Fibroblast of lung (primary cell): ENCODE data around the gene MBNL2. TPM values are rescaled to one million over a fixed set of nuclear protein-coding genes. Genes with fewer than 3 reads are reported as not detected.

ENCODE experiments used
- DNase-seq, 2 donors: peaks; one replicate each; pipeline versions ENCODE4 v3.0.0 to v3.0.0-alpha.2; 2010; ENCODE audit warnings: low read depth in 2 of 2
- H2AFZ ChIP-seq: 2 replicates; pipeline ENCODE4 v1.5.1; 2012; ENCODE audit warnings: low read length, control low read depth, inconsistent platforms
- H3K27ac ChIP-seq: 2 replicates; pipeline ENCODE4 v1.5.1; 2011; ENCODE audit warnings: low read length, control low read depth; ENCODE audit not compliant: insufficient read depth
- H3K27me3 ChIP-seq: 2 replicates; pipeline ENCODE4 v1.5.1; 2011; ENCODE audit warnings: mild to moderate bottlenecking, low read length; ENCODE audit not compliant: control insufficient read depth, insufficient read depth
- H3K36me3 ChIP-seq: 2 replicates; pipeline ENCODE4 v1.5.1; 2011; ENCODE audit warnings: low read length; ENCODE audit not compliant: control insufficient read depth, insufficient read depth
- H3K4me1 ChIP-seq: 2 replicates; pipeline ENCODE4 v1.5.1; 2011; ENCODE audit warnings: low read length; ENCODE audit not compliant: control insufficient read depth, insufficient read depth; ENCODE audit errors: extremely low read depth
- H3K4me2 ChIP-seq: 2 replicates; pipeline ENCODE4 v1.5.1; 2011; ENCODE audit warnings: low read length, control low read depth; ENCODE audit not compliant: insufficient read depth; ENCODE audit errors: extremely low read depth
- H3K4me3 ChIP-seq, 4 experiments: fragments of 200-600 bp in 1 of 4; sonication (generic) in 1 of 4; replicated peaks in 1 of 4; 2 replicates each; pipeline ENCODE4 v1.5.1; 2011 to 2016; ENCODE audit warnings: low read length in 4 of 4, low read depth in 3 of 4, mild to moderate bottlenecking in 3 of 4, control low read depth in 2 of 4, inconsistent platforms in 1 of 4, mixed read lengths in 1 of 4; ENCODE audit not compliant: insufficient read depth in 1 of 4; ENCODE audit errors: control extremely low read depth in 1 of 4
- H3K79me2 ChIP-seq: 2 replicates; pipeline ENCODE4 v1.5.1; 2012; ENCODE audit warnings: mild to moderate bottlenecking, low read length, inconsistent platforms; ENCODE audit not compliant: control insufficient read depth, insufficient read depth
- H3K9ac ChIP-seq: 2 replicates; pipeline ENCODE4 v1.5.1; 2011; ENCODE audit warnings: mild to moderate bottlenecking, low read length, control low read depth; ENCODE audit not compliant: insufficient read depth
- H3K9me3 ChIP-seq: 2 replicates; pipeline ENCODE4 v1.5.1; 2012; ENCODE audit warnings: low read depth, low read length; ENCODE audit not compliant: control insufficient read depth, insufficient read depth
- H4K20me1 ChIP-seq: 2 replicates; pipeline ENCODE4 v1.5.1; 2011; ENCODE audit warnings: low read length; ENCODE audit not compliant: control insufficient read depth, insufficient read depth; ENCODE audit errors: extremely low read depth
- EZH2 ChIP-seq: IDR thresholded peaks from 2 replicates; pipeline ENCODE4 v1.5.1; 2012; ENCODE audit warnings: low read length, control low read depth, mild to moderate bottlenecking; ENCODE audit errors: missing control alignments
- polyA plus RNA-seq, 2 donors: library from polyadenylated mRNA; depleted of rRNA in 1 of 2; stranded (reverse) in 1 of 2; unstranded in 1 of 2; fragments of >200 nt; gene quantifications; 2 replicates each; pipeline ENCODE4 v1.2.1, GENCODE V29; 2011 to 2012; ENCODE audit warnings: missing spikeins in 1 of 2
- total RNA-seq: library from RNA; depleted of rRNA; stranded (reverse); fragments of >200 nt; gene quantifications from 2 replicates; pipeline ENCODE4 v1.2.1, GENCODE V29; 2014
- TF ChIP-seq, protein P1 (sequence below), 2 donors: IDR thresholded peaks in 1 of 2; conservative IDR thresholded peaks in 1 of 2; 1 replicate in 1 of 2; 2 replicates in 1 of 2; pipeline ENCODE4 v1.5.1; 2011 to 2012; ENCODE audit warnings: low read length in 2 of 2, control low read depth in 1 of 2, inconsistent platforms in 1 of 2, low read depth in 1 of 2, mild to moderate bottlenecking in 1 of 2

MBNL2 gene
- total and polyA plus RNA-seq, 2 donors (not counting 1 experiment from before 2014, with no cell fraction given): 48.9 to 61.1 TPM

DNA sequence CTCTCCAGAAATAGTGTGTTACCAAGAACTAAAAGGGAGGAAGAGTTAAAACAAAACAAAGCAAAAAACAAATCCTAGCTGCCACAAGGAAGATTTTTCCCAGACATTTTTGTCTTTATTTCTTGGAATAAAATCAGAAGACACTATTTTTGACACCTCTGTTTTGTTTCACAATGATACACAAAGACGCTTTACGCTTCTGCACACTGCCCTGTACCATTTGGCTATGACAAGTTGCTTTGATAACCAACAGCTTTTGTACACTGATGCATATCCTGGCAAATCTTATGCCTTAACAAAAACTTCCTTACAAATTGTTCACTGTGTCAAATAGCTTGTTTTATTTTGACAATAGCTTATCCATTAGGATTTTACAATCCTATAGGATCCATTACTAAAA, 108.3 kb downstream of the MBNL2 start:
- Histone ChIP-seq H3K9ac (no peak overlapping the region), H3K36me3 (no peaks in the 10 kb centered on the region), H3K9me3 (no peaks in the 10 kb centered on the region), H3K27ac (no peak overlapping the region), H3K27me3 (no peaks in the 10 kb centered on the region), H2AFZ (no peak overlapping the region), H3K4me3 (no peak overlapping the region), H4K20me1 (no peaks in the 10 kb centered on the region), H3K4me1 (peaks cover 12% of the 10 kb centered on the region), H3K79me2 (peaks cover 18% of the 10 kb centered on the region), H3K4me2 (no peak overlapping the region)
- TF ChIP-seq EZH2: no peak
- TF ChIP-seq, protein P1, sequence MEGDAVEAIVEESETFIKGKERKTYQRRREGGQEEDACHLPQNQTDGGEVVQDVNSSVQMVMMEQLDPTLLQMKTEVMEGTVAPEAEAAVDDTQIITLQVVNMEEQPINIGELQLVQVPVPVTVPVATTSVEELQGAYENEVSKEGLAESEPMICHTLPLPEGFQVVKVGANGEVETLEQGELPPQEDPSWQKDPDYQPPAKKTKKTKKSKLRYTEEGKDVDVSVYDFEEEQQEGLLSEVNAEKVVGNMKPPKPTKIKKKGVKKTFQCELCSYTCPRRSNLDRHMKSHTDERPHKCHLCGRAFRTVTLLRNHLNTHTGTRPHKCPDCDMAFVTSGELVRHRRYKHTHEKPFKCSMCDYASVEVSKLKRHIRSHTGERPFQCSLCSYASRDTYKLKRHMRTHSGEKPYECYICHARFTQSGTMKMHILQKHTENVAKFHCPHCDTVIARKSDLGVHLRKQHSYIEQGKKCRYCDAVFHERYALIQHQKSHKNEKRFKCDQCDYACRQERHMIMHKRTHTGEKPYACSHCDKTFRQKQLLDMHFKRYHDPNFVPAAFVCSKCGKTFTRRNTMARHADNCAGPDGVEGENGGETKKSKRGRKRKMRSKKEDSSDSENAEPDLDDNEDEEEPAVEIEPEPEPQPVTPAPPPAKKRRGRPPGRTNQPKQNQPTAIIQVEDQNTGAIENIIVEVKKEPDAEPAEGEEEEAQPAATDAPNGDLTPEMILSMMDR (conservative IDR thresholded peaks at IDR 0.05 in 1 of 2, IDR thresholded peaks at IDR 0.05 in 1 of 2; ENCODE audit: low read depth in 1 of 2, low read length in 2 of 2): no peak
- no peak for DNase-seq

DNA sequence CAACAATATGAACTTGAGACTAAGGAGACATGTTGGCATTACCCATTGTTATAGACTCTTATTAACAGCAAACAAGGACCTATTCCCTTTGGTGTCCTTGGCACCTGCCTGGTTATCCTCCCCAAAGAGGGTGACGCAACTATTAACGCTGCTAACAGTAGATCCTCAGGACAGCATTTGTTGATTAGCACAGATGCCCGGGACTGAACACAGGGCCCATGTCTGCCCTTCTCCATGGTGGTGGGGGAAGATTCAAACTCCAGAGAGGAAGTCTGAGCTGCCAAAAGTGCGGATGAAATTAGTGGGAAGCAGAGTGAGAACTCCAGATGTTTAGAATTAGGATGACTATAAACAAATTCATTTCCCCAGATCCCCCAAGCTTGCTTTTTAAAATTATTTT, 110.6 kb downstream of the MBNL2 start:
- Histone ChIP-seq H3K9me3 (no peaks in the 10 kb centered on the region), H3K36me3 (no peaks in the 10 kb centered on the region), H3K9ac (no peak overlapping the region), H3K4me2 (no peak overlapping the region), H3K27ac (no peak overlapping the region), H3K4me1 (peaks cover 7% of the 10 kb centered on the region), H2AFZ (no peak overlapping the region), H3K27me3 (no peaks in the 10 kb centered on the region), H3K79me2 (peaks cover 9% of the 10 kb centered on the region), H4K20me1 (no peaks in the 10 kb centered on the region), H3K4me3 (no peak overlapping the region)
- DNase-seq: no peak
- TF ChIP-seq EZH2: no peak
- TF ChIP-seq, protein P1 (conservative IDR thresholded peaks at IDR 0.05 in 1 of 2, IDR thresholded peaks at IDR 0.05 in 1 of 2; ENCODE audit: low read depth in 1 of 2, low read length in 2 of 2): no peak

DNA sequence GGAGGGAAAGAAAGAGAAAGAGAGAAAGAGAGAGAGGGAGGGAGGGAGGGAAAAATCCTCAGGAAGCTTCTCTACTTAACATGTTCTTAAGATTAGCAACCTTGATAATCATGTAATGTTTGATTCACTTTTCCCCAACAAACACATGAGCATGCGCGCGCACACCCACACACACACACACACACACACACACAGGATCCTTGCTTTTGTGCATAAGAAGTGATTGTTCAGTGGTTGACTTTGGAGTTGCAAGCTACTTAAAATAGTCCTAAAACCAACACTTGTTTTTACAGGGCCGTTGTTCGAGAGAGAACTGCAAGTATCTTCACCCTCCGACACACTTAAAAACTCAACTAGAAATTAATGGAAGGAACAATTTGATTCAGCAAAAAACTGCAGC, 111.8 kb downstream of the MBNL2 start:
- DNase-seq: peak in 1 of 2 donors; percentile 18
- Histone ChIP-seq H3K4me2 (no peak overlapping the region), H3K4me1 (peaks cover 4% of the 10 kb centered on the region), H3K36me3 (no peaks in the 10 kb centered on the region), H4K20me1 (no peaks in the 10 kb centered on the region), H3K9ac (no peak overlapping the region), H3K4me3 (no peak overlapping the region), H2AFZ (no peak overlapping the region), H3K27ac (no peak overlapping the region), H3K27me3 (no peaks in the 10 kb centered on the region), H3K9me3 (no peaks in the 10 kb centered on the region), H3K79me2 (peaks cover 11% of the 10 kb centered on the region)
- TF ChIP-seq, protein P1 (conservative IDR thresholded peaks at IDR 0.05 in 1 of 2, IDR thresholded peaks at IDR 0.05 in 1 of 2; ENCODE audit: low read depth in 1 of 2, low read length in 2 of 2): no peak
- TF ChIP-seq EZH2: no peak
